Measurements from ENCODE around the gene JMJD6.

JMJD6 gene

DNA sequence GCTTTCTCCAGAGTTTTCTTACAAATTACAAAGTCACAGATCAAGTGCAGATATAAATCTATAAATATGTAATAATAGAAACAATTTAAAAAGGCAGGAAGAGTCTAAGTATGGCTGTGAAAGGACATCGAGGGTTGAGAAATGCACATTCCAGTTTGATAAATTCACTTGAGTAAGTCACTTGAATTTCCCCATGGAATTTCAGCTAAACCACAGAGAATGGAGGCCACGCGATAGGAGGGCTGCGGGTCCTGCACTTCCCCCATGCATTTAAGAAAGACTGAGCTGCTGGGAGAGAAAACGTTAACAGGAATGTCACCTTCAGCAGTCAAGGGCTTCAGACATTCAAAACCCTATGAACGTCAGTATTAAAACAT is 9.6 kb downstream of the JMJD6 start:
- H3K4me3 ChIP-seq (ENCODE audit: low read length, poor library complexity, severe bottlenecking), result no peak overlapping the region
- H3K9me3 ChIP-seq (ENCODE audit: insufficient read depth, low read depth, low read length), result no peaks in the 10 kb centered on the region
- peaks cover 69% of the 10 kb centered on the region for H3K36me3 ChIP-seq (ENCODE audit: insufficient read depth, low read length)
- H3K27me3 ChIP-seq (ENCODE audit: insufficient read depth, low read length, poor library complexity, severe bottlenecking), result no peaks in the 10 kb centered on the region
- H3K4me2 ChIP-seq (ENCODE audit: low read depth, low read length, poor library complexity, severe bottlenecking), result no peak overlapping the region
- H3K4me1 ChIP-seq (ENCODE audit: insufficient read depth, low read length, poor library complexity, severe bottlenecking), result peaks cover 36% of the 10 kb centered on the region
- no peak overlapping the region for H2AFZ ChIP-seq (ENCODE audit: low read length)
- peaks cover 4% of the 10 kb centered on the region for H4K20me1 ChIP-seq (ENCODE audit: insufficient read depth, low read length, poor library complexity, severe bottlenecking)
- H3K79me2 ChIP-seq (ENCODE audit: insufficient read depth, low read length), result peaks cover 33% of the 10 kb centered on the region; the same call in 1 of the 2 replicates
- no peaks in the 10 kb centered on the region for H3K9me2 ChIP-seq (replicated peaks; ENCODE audit: low read depth, low read length)
- no peak overlapping the region for H3K9ac ChIP-seq (ENCODE audit: low read depth, low read length, poor library complexity, severe bottlenecking)
- H3F3A ChIP-seq (ENCODE audit: low read depth), result peaks cover 4% of the 10 kb centered on the region; the same call in 1 of the 2 replicates
- TF ChIP-seq, protein P1, sequence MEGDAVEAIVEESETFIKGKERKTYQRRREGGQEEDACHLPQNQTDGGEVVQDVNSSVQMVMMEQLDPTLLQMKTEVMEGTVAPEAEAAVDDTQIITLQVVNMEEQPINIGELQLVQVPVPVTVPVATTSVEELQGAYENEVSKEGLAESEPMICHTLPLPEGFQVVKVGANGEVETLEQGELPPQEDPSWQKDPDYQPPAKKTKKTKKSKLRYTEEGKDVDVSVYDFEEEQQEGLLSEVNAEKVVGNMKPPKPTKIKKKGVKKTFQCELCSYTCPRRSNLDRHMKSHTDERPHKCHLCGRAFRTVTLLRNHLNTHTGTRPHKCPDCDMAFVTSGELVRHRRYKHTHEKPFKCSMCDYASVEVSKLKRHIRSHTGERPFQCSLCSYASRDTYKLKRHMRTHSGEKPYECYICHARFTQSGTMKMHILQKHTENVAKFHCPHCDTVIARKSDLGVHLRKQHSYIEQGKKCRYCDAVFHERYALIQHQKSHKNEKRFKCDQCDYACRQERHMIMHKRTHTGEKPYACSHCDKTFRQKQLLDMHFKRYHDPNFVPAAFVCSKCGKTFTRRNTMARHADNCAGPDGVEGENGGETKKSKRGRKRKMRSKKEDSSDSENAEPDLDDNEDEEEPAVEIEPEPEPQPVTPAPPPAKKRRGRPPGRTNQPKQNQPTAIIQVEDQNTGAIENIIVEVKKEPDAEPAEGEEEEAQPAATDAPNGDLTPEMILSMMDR (conservative IDR thresholded peaks at IDR 0.05; ENCODE audit: low read length), result no peak
- no peak for TF ChIP-seq EZH2phosphoT487 (IDR thresholded peaks at IDR 0.05; ENCODE audit: borderline replicate concordance)

DNA sequence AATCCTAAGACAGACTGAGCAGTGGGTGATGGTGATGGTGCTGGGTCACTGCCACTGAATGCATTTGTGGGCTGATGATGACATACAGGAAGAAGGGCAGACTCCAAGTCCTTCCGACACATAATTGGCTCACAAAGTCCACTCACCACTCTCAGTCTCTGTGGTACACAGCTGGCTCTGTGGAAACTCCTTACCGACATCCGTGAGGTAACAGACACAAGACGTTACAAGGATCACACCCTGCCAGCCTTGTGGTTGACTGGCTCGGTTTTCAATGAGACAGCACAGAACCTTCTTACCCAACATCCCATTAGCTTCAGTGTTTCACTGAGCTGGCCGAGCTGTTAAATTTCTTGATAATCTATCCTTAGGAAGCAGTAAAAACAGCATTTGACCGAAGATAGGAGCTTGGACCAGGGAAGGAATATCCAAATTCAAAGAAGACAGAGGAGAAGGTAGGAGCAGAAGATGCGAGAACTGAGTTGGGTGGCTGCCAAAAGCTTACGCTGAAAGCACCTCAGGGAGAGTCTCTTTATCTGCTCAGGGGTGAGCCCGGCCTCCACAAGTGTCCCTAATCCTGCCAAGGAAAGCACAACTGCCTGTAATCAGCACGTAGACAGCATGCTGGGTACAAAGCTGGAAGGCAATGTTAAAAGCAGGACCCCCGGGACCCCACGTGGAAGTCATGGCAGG is 10.1 kb downstream of the JMJD6 start:
- H3K36me3 ChIP-seq (ENCODE audit: insufficient read depth, low read length), result peaks cover 64% of the 10 kb centered on the region; the same call in 1 of the 2 replicates
- no peaks in the 10 kb centered on the region for H3K27me3 ChIP-seq (ENCODE audit: insufficient read depth, low read length, poor library complexity, severe bottlenecking)
- H3K4me2 ChIP-seq (ENCODE audit: low read depth, low read length, poor library complexity, severe bottlenecking), result no peak overlapping the region
- H2AFZ ChIP-seq (ENCODE audit: low read length), result no peak overlapping the region
- peaks cover 36% of the 10 kb centered on the region for H3K4me1 ChIP-seq (ENCODE audit: insufficient read depth, low read length, poor library complexity, severe bottlenecking)
- H3K9me3 ChIP-seq (ENCODE audit: insufficient read depth, low read depth, low read length), result no peaks in the 10 kb centered on the region
- H3K79me2 ChIP-seq (ENCODE audit: insufficient read depth, low read length), result peaks cover 28% of the 10 kb centered on the region; the same call in 1 of the 2 replicates
- H4K20me1 ChIP-seq (ENCODE audit: insufficient read depth, low read length, poor library complexity, severe bottlenecking), result no peaks in the 10 kb centered on the region
- no peak overlapping the region for H3K4me3 ChIP-seq (ENCODE audit: low read length, poor library complexity, severe bottlenecking)
- H3K9ac ChIP-seq (ENCODE audit: low read depth, low read length, poor library complexity, severe bottlenecking), result peak overlapping the region; percentile 21
- no peaks in the 10 kb centered on the region for H3K9me2 ChIP-seq (replicated peaks; ENCODE audit: low read depth, low read length)
- H3F3A ChIP-seq (ENCODE audit: low read depth), result peaks cover 6% of the 10 kb centered on the region; the same call in 1 of the 2 replicates
- TF ChIP-seq, protein P1 (conservative IDR thresholded peaks at IDR 0.05; ENCODE audit: low read length), result no peak
- no peak for TF ChIP-seq EZH2phosphoT487 (IDR thresholded peaks at IDR 0.05; ENCODE audit: borderline replicate concordance)

DNA sequence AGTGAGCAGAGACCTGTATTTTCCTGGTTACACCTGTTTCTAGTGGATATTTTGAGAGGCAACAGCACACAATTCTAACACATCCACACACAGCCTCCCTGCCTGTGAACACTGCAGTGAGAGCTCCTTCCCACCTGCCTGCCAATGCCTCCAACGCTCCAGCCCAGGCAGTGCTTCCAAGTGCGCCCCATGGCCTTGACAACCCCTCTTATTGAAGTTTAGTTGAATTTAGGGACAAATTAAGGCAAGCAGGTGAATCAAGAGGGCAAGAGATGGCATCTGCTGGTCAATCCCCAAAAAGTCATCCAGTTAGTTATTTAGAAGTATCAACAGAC is 10.9 kb downstream of the JMJD6 start:
- peaks cover 33% of the 10 kb centered on the region for H3K4me1 ChIP-seq (ENCODE audit: insufficient read depth, low read length, poor library complexity, severe bottlenecking)
- peak overlapping the region; percentile 55 for H3K4me2 ChIP-seq (ENCODE audit: low read depth, low read length, poor library complexity, severe bottlenecking)
- peaks cover 55% of the 10 kb centered on the region; the same call in 1 of the 2 replicates for H3K36me3 ChIP-seq (ENCODE audit: insufficient read depth, low read length)

More for the DNA sequence above, 10.9 kb downstream of the JMJD6 start:
- Histone ChIP-seq H3K9ac (ENCODE audit: low read depth, low read length, poor library complexity, severe bottlenecking) (peak overlapping the region; percentile 21), H3K27me3 (ENCODE audit: insufficient read depth, low read length, poor library complexity, severe bottlenecking) (no peaks in the 10 kb centered on the region), H3F3A (ENCODE audit: low read depth) (peaks cover 6% of the 10 kb centered on the region; the same call in 1 of the 2 replicates), H2AFZ (ENCODE audit: low read length) (no peak overlapping the region), H4K20me1 (ENCODE audit: insufficient read depth, low read length, poor library complexity, severe bottlenecking) (no peaks in the 10 kb centered on the region), H3K79me2 (ENCODE audit: insufficient read depth, low read length) (peaks cover 20% of the 10 kb centered on the region; the same call in 1 of the 2 replicates), H3K9me2 (replicated peaks; ENCODE audit: low read depth, low read length) (no peaks in the 10 kb centered on the region), H3K9me3 (ENCODE audit: insufficient read depth, low read depth, low read length) (no peaks in the 10 kb centered on the region), H3K4me3 (ENCODE audit: low read length, poor library complexity, severe bottlenecking) (no peak overlapping the region)
- TF ChIP-seq, protein P1 (conservative IDR thresholded peaks at IDR 0.05; ENCODE audit: low read length), result no peak
- no peak for TF ChIP-seq EZH2phosphoT487 (IDR thresholded peaks at IDR 0.05; ENCODE audit: borderline replicate concordance)

Measured in Loucy (cell line).